ENCODE measurements around the gene ACE. TPM values are rescaled to one million over a fixed set of nuclear protein-coding genes. Genes with fewer than 3 reads are reported as not detected.

The ACE gene
- total RNA-seq, 1 experiment from 2014 or later: 4.5 TPM

DNA sequence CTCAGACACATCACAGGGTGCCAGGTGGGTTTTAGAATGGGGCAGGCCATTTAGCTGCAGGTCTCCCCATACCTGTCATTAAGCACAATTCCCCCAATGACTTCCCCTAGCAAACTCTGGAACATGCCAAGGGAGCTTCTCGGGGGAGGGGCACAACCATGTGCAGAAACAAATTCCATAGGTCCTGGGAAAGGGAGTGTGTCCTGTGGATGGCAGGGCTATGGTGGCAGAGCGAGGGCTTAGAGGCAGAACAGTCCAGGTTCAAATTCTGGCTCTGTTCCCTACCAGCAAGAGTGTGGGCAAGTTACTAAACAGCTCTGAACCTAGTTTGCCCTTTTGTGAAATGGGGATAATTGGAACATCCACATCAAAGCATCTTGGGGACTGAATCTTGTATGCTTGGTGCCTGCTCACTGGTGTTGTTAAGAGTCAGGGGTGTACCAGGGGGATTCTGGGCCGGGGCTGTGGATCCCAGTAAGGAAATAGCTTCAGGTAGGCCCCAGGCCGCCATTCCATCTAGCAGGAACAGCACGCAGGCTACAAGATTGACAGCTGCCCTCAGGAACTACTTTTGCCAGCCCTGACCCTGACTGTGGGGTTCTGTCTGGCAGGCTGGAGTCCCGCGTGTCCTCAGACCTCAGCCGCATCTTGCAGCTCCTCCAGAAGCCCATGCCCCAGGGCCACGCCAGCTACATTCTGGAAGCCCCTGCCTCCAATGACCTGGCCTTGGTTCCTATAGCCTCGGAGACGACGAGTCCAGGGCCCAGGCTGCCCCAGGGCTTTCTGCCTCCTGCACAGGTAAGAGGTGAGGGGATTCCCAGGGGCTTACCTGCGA is 67.8 kb downstream of the ACE start:
- Histone ChIP-seq H3K36me3 (ENCODE audit: control insufficient read depth, insufficient read depth, low read length) (no peaks in the 10 kb centered on the region), H3K27ac (ENCODE audit: low read length) (no peak overlapping the region), H3K9me3 (ENCODE audit: control insufficient read depth, insufficient read depth, low read depth, low read length) (no peaks in the 10 kb centered on the region), H3K27me3 (ENCODE audit: control insufficient read depth, insufficient read depth, low read length) (no peaks in the 10 kb centered on the region), H3K4me1 (ENCODE audit: control insufficient read depth, insufficient read depth, low read length) (peaks cover 5% of the 10 kb centered on the region), H3K4me3 (ENCODE audit: low read depth in 2 of 2, low read length in 2 of 2) (no peak overlapping the region)
- ATAC-seq: no peak
- BruUV-seq (replicated peaks): no TSS peak
- intact Hi-C loops (cut with micrococcal nuclease; ENCODE audit: unreplicated experiment): no loop called here
- in situ Hi-C loops (cut with HindIII; ENCODE audit: low pct_unique_long_range_greater_than_20kb, low sequenced_read_pairs): no loop called here
- POLR2A ChIA-PET: interaction anchor here (0.6 to 0.7 kb wide), 2 partner anchors 17 to 1126 kb away, joined by 3 to 5 read pairs; no protein-coding TSS in a partner anchor
- TF ChIP-seq, protein P1, sequence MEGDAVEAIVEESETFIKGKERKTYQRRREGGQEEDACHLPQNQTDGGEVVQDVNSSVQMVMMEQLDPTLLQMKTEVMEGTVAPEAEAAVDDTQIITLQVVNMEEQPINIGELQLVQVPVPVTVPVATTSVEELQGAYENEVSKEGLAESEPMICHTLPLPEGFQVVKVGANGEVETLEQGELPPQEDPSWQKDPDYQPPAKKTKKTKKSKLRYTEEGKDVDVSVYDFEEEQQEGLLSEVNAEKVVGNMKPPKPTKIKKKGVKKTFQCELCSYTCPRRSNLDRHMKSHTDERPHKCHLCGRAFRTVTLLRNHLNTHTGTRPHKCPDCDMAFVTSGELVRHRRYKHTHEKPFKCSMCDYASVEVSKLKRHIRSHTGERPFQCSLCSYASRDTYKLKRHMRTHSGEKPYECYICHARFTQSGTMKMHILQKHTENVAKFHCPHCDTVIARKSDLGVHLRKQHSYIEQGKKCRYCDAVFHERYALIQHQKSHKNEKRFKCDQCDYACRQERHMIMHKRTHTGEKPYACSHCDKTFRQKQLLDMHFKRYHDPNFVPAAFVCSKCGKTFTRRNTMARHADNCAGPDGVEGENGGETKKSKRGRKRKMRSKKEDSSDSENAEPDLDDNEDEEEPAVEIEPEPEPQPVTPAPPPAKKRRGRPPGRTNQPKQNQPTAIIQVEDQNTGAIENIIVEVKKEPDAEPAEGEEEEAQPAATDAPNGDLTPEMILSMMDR (IDR thresholded peaks at IDR 0.05): no peak
- TF ChIP-seq REST (IDR thresholded peaks at IDR 0.05; ENCODE audit: insufficient read depth in 1 of 2, low read depth in 2 of 2, low read length in 1 of 2): no peak
- no peak for TF ChIP-seq SIN3A (IDR thresholded peaks at IDR 0.05; ENCODE audit: borderline replicate concordance, insufficient read depth, low read depth, low read length)
- no peak for TF ChIP-seq POLR2AphosphoS5 (IDR thresholded peaks at IDR 0.05; ENCODE audit: low read depth, low read length)
- no peak for TF ChIP-seq TCF7L2 (IDR thresholded peaks at IDR 0.05; ENCODE audit: low read depth, low read length)
- CTCF ChIA-PET: no interaction called here
- no peak for DNase-seq (ENCODE audit: low read depth, low spot score)

DNA sequence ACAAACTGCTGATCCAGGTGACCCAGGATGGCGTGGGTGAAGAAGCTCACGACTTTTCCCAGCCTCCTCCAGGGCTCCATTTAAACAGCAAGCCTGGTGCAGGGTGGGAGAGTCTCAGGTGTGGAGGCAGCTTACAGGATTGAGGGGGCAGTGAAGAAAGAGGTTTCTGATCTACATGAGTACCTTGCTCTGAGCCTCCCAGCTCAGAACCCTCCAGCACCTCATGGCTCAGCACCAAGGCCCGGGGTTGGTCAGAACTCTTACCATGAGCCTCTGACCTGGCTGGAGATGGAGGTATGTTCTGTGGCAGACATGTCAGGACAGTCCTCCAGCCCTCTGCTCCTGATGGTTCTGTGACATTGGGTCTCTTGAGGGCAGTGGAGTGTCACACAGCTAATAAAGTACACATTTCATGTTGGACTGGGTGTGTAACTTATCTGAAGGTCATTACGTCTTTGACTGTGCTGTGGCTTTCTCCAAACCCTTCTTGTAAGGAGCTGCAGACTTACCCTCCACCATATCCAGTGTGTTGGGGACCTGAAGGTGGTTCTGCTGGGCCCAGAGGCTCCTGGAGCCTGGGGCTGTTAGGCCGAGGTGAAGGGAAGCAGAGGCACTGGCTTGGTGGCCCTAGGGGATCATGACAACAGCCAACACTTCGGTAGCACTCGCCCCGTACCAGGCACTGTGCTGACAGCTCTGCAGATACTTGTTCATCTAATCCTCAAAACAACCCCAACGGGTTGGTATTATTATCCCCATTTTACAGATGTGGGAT is 69.6 kb downstream of the ACE start:
- Histone ChIP-seq H3K9me3 (ENCODE audit: control insufficient read depth, insufficient read depth, low read depth, low read length) (no peaks in the 10 kb centered on the region), H3K27me3 (ENCODE audit: control insufficient read depth, insufficient read depth, low read length) (no peaks in the 10 kb centered on the region), H3K4me1 (ENCODE audit: control insufficient read depth, insufficient read depth, low read length) (peaks cover 5% of the 10 kb centered on the region), H3K36me3 (ENCODE audit: control insufficient read depth, insufficient read depth, low read length) (peaks cover 4% of the 10 kb centered on the region; the same call in 1 of the 2 replicates), H3K4me3 (ENCODE audit: low read depth in 2 of 2, low read length in 2 of 2) (no peak overlapping the region), H3K27ac (ENCODE audit: low read length) (no peak overlapping the region)
- TF ChIP-seq, protein P1 (IDR thresholded peaks at IDR 0.05): no peak
- TF ChIP-seq REST (IDR thresholded peaks at IDR 0.05; ENCODE audit: insufficient read depth in 1 of 2, low read depth in 2 of 2, low read length in 1 of 2): no peak
- no peak for TF ChIP-seq SIN3A (IDR thresholded peaks at IDR 0.05; ENCODE audit: borderline replicate concordance, insufficient read depth, low read depth, low read length)
- BruUV-seq (replicated peaks): no TSS peak
- DNase-seq (ENCODE audit: low read depth, low spot score) (no peak), ATAC-seq (no peak)
- in situ Hi-C loops (cut with HindIII; ENCODE audit: low pct_unique_long_range_greater_than_20kb, low sequenced_read_pairs): no loop called here
- CTCF ChIA-PET: interaction anchor here (0.6 kb wide), 1 partner anchor 121 kb away, joined by 6 read pairs; no protein-coding TSS in a partner anchor
- intact Hi-C loops (cut with micrococcal nuclease; ENCODE audit: unreplicated experiment): no loop called here
- POLR2A ChIA-PET: no interaction called here
